GM18951 (cell line): Measurements from ENCODE around the gene VPS13D.
"Not testable (repeated sequence)": the region's sequence is repeated elsewhere in the genome, so short reads cannot be mapped to it uniquely, and the experiment has no call there.

Experiments used
- POLR2A ChIP-seq: IDR thresholded peaks from 4 replicates; pipeline ENCODE4 v1.6.1; 2011; ENCODE audit warnings: mild to moderate bottlenecking; ENCODE audit not compliant: insufficient read length, insufficient read depth; ENCODE audit errors: extremely low read depth
- in situ Hi-C: fragments of 300-500 bp; cut with MboI; formaldehyde crosslinking; loops from one replicate; pipeline ENCODE4 v1.12.0; 2022; ENCODE audit warnings: low sequenced_read_pairs, mixed read lengths, inconsistent platforms; ENCODE audit not compliant: unreplicated experiment

The VPS13D gene

DNA sequence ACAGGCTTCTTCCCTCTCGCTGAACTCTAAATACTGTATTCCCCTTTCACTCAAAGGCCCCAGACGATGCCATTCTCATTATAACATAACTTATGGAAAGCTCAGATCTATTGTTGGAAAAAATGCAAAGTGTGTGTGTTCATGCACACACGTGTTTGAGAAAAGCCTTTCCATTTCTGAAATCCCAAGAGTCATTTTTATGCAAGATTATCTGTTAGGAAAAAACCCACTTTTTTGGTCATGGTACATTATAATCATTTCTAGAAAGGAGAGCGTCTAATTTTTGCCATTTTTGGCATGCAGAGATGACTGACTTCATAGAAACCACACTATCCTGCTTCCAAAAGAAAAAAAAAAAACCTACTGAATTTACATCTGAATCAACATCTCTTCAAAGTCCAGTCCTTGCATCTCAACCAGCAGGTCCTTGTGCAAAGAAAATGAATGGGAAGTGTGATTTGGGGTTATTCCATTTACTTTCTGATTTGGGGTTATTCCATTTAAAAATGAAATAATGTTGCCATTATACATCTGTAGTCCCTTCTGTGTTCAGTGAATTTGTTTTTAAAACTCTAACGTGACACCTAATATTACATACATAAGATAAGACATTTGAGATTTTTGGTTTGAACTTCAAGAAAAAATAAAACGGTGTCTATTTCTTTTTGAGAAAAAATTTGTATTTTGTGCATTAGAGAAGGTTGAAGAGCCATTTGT lies 237.9 kb downstream of the VPS13D start:
- no peak for TF ChIP-seq POLR2A
- in situ Hi-C loops, result no loop called here

DNA sequence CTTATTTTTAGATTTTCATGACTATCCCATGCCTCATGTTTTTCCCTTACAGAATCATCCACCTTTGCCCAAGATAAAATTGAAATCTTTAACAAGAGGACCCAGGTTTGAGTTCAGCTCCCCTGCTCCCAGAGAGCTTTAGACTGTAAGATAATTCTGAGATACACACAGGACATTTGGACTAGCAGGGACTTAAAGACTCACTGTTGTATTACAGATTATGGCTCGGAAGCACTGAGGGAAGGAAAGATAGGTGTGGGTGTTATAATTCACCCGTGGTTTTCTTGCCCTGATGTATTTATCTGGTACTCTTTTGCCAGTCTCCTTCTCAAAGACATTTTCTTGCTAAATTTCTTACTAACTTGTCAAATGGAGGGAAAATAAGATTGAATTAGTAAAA lies 238.5 kb downstream of the VPS13D start:
- in situ Hi-C loops, result no loop called here
- no peak for TF ChIP-seq POLR2A

DNA sequence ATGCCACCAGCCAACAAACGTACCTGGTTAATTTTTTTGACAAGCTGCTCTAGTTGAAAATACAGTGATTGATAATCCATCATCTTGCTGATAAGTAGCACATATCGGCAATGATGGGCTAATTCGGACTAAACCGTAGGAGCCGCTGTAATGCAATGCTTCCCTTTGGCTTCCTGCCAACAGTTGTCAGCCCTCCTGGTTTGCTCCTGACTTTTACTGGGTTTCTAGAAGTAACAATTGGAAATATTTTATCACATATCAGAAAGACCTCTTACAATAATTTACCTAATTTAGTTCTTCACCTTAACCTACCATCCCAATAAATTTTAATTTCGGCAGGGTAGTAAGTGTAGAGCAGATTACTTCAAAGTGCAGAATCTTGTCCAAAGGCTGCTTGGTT lies 239.7 kb downstream of the VPS13D start:
- in situ Hi-C loops, result no loop called here
- no peak for TF ChIP-seq POLR2A

DNA sequence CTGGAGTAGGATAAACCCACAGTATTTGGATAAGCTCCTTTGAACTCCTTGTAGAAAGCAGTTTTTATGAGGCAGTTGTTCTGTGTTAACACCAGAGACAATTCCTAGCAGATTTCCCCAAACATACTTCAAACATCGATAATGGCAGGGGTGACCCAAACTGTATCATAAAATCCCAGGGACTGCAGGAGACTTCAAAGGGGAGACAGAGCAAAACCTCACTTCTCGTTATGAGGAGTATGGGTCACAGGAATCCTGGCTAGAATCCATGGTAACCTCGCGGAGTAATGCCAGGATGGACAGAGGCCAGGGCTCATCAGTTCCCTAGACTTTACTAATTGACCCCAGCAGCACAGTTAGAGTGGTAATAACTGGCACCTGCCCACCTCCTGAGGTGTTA lies 240.2 kb downstream of the VPS13D start:
- in situ Hi-C loops, result no loop called here
- TF ChIP-seq POLR2A, result no peak

DNA sequence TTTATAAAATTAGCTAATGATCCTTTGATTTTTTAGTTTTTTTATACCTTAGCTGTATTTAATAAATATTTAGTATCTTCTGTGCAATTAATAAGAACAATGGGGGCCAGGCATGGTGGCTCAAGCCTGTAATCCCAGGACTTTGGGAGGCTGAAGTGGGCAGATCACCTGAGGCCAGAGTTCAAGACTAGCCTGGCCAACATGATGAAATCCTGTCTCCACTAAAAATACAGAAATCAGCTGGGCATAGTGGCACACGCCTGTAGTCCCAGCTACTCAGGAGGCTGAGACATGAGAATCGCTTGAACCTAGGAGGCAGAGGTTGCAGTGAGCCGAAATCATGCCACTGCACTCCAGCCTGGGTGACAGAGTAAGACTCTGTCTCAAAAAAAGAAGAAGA lies 241.1 kb downstream of the VPS13D start:
- in situ Hi-C loops, result not testable (repeated sequence)

DNA sequence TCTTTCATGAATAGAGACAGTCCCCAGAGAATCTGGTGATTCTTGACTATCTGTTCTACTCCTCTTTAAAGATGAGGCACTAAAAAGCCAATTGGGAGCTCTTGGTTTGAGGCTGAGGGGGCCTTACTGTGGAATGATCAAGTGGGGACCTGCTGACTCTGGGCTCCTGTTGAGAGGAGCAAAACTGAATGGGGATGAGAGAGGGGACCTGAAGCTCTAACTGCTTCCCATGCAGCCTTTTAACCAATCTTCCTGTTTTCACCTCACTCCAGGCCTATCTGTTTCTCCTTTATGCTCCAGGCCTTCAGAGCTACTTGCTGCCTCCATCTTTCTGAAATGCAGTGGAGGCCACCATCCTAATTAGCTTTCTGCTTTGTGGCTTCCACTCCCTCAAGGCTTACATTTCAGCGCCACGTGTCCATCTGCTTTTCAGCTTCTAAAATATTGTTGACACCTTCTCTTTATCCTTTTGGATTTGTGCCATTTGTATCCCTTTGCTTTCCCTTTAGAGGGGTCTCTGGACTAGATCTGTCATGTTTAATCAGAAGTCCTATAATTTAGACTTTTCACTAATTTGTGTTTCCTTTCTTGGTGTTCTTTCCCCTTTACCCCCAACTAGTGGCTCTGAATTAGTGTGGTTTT lies 242.4 kb downstream of the VPS13D start:
- no peak for TF ChIP-seq POLR2A
- in situ Hi-C loops, result no loop called here

DNA sequence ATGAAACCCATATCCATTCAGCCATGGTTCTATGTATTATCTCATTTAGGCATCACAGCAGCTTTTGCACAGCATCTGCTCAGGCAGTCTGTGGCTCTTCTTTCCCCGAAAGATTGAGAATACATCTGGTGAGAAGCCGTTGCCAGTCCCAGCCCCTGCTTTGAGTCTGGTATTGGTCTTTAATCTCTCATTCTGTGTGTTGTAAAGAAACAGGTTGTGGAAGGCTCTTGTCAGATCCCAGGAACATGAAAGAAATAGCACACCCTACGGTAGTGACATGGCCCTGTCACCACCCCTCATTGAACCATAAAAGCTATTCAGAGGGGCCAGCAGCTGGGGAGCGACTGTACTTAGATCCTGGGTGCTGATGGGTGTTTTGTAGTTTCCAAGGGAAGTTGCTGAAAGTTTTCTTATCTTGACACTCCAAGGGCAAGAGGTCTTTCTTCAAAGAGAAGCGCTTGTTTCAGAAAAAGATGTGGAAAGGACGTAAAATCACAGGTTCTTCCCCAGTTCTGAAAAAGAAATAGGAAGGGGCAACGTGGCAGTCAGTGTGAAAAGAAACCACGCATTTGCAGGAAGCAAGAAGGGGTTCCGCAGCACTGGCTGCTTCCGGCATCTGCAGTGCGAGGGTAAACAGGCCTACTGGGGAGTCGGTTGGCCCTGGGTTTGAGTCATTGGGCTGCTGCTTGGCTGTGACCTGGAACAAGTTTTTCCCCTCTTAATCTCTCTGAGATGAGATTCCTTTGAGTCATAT lies 243.1 kb downstream of the VPS13D start:
- in situ Hi-C loops, result no loop called here
- TF ChIP-seq POLR2A, result no peak

DNA sequence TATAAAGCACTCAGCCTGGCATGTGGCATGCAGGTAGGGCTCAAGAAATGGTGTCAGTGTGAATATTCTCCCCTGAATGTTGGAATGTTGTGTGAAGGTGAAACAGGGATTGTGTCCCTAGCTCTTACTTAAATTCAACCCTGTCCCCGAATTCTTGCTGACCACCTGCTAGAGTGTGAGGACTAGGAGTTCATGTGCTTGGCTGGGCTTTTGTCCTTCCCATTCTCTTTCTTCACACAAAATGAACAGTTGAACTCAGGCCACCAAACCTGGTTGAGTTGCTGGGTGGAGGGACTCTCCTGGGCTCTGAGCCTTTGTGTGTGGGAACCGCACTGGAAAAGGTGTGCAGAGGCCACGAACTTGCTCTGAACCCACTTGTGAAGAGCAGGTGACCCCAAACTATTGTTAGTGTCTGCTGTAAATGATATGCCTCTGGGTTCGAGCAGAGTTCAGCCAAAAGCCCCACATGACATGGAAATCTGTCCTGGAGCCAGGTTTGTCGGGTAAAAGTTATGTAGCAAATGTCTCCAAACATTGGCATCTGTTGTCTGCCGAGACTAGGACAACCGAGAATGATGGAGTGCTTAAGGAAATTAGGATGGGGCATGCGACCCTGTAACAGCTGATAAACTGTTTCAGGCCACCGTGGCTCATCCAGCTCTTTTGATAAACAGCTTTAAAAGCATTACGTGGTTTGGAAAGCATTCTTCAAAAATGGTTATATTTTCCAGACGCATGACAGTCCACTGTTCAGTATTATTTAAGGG lies 243.9 kb downstream of the VPS13D start:
- in situ Hi-C loops, result no loop called here
- no peak for TF ChIP-seq POLR2A

DNA sequence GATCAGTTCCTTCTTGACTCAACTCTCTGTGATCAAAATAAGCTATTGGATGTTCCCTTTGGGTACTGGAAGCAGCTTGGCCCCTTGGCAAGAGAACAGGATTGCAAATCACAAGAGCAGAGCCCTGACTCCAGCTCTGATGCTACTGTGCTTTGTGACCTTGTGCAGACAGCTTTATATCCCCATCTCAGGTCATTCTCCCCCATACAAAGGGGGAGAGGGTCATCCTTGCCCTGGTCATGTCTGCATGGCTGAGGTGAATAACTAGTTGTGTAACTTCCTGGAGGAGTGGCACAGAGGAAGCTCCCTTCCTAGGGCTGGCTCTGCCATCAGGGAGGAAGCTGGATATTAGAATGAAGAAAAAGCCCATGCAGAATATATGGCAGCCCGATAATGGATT lies 245.3 kb downstream of the VPS13D start:
- in situ Hi-C loops, result no loop called here
- no peak for TF ChIP-seq POLR2A

DNA sequence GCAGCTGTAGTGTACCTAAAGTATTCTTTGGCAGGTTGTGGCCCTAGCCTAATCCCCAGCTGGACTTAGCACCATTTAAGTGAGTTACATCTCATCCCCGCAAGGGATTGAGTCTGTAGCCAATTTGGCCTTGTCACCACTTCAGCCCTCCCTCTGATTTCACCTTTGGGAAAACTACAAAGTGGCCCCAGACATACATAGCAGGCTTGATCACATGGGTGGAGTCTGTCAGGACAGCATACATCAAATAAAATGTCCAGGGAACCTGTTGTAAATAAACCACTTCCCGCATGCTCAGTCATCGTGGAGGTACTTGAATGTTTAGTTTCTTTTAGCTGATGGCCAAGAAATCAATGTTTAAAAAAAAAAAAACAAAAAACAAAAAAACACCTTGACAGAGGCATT lies 245.7 kb downstream of the VPS13D start:
- in situ Hi-C loops, result no loop called here
- no peak for TF ChIP-seq POLR2A

DNA sequence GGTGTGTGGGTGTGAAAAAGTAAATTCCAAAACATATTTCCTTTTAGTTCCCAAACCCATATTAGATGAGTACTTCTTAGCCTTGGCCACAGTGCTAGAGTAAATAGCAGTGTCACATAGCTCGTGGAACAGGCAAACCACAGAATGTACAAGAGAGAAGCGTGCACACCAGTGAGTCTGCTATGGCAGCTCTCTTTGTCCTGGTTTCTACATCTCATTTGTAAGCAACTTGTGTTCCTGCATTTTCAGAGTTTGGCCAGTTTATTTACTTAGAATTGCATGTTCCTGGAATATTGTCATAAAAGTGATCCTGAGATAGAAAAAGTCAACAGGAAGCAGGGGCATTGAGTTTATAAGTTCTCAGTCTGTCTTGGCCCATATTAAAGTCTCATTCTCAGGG lies 246.1 kb downstream of the VPS13D start:
- in situ Hi-C loops, result no loop called here
- TF ChIP-seq POLR2A, result no peak

DNA sequence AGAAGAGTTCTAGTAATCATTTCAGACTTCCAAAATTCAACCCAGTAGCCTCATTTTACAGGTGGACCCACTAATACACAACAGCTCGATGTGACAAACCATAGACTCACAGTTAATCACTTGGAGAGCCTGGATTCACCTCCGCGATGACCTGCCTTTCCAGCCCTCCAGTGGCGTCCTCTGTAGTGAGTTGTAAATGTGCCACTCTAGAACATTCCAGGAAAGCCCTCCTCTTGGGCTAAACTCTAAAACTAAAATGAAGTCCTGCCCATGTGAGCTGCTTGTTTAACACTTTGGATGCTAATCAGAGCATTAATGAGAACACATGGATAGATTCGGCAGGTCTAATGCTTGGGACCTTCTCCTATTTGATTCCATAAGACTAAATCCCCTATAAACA lies 247.5 kb downstream of the VPS13D start:
- in situ Hi-C loops, result no loop called here

DNA sequence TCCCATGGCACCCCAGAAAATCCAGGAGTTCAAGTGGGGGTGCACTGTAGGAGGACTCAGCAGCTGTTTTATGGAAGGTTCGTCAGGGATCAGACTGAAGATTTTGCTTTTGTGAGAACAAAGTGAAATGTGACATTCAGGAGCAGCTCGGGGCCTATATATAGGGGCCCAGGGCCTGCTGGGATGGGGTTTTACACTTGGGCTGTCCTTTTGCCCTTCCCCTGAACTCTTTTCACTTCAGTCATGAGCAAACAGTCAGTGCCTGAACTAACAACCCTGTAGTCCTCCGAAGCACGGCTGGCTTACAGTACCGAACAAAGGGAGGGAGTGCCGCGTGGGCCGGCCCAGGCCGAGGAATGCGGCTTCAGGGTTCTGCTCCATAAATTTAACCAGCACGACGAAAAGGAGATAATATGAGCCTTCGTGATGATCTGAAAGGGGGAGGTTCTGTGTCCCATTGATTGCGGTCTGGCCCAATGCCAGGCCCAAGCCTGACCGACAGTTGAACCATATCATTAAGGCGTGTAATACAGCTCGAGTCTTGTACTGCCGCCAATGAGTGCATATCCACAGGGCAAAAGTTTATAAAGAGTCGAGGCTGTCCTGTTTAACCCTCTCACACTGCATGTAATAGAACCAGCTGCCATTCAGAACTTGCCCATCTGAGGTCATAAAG lies 248.2 kb downstream of the VPS13D start:
- TF ChIP-seq POLR2A, result no peak
- in situ Hi-C loops, result no loop called here

More for the DNA sequence above, 247.5 kb downstream of the VPS13D start:
- no peak for TF ChIP-seq POLR2A

DNA sequence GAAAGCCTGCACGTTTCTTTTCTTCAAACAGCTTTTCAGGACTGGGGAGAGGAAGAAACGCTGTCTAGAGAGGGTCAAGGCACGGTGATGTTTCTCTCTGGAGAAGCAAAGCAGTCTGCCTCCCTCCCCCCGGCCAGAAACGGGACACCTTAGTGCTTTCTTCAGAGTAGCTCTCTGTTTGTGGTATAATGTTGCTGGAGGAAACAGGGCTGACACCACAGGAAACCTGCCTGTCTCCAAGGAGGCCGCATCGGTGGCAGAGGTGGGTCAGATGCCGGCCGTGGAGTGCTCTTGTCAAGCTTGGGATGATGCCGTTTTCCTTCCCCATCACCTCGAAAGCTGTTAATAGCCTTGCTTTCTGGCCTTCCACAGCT lies 248.8 kb downstream of the VPS13D start:
- TF ChIP-seq POLR2A, result no peak

More for the DNA sequence above, 248.8 kb downstream of the VPS13D start:
- in situ Hi-C loops, result no loop called here
